Esophagus squamous epithelium (tissue), 5 donors: ENCODE measurements around the gene HMMR. TPM values are rescaled to one million over a fixed set of nuclear protein-coding genes. Genes with fewer than 3 reads are reported as not detected.
"Not testable (repeated sequence)": the region's sequence is repeated elsewhere in the genome, so short reads cannot be mapped to it uniquely, and the experiment has no call there.

Experiments used
- DNase-seq: peaks from one replicate; lab custom pipeline; 2025; lab: John Stamatoyannopoulos, UW
- H3K27ac ChIP-seq, 4 donors: fragments of 200-600 bp; sonication (generic); one replicate each; pipeline ENCODE4 v1.5.1; 2016 to 2019; ENCODE audit warnings: mild to moderate bottlenecking in 1 of 4
- H3K27me3 ChIP-seq, 4 donors: fragments of 200-600 bp; sonication (generic); 1 replicate in 3 of 4; 2 replicates in 1 of 4; pipeline versions ENCODE4 v1.5.1 to v1.6.0; 2017 to 2021; ENCODE audit warnings: antibody characterized with exemption in 1 of 4
- H3K36me3 ChIP-seq, 3 donors: fragments of 200-600 bp; sonication (generic); one replicate each; pipeline ENCODE4 v1.5.1; 2016 to 2019
- H3K4me1 ChIP-seq, 3 donors: fragments of 200-600 bp; sonication (generic); one replicate each; pipeline ENCODE4 v1.5.1; 2017 to 2019
- H3K4me3 ChIP-seq, 4 donors: fragments of 200-600 bp; sonication (generic); 1 replicate in 3 of 4; 2 replicates in 1 of 4; pipeline ENCODE4 v1.5.1; 2016 to 2019; ENCODE audit warnings: mild to moderate bottlenecking in 2 of 4, moderate library complexity in 1 of 4
- H3K9me3 ChIP-seq, 3 donors: fragments of 200-600 bp; sonication (generic); one replicate each; pipeline ENCODE4 v1.5.1; 2016 to 2019
- CTCF ChIP-seq, 6 experiments: fragments of 450-650 bp in 4 of 6; fragments of 200-600 bp in 2 of 6; sonication (generic) in 2 of 6; IDR thresholded peaks; one replicate each; pipeline ENCODE4 v1.5.1; 2016 to 2019; ENCODE audit warnings: antibody characterized with exemption in 6 of 6, mild to moderate bottlenecking in 4 of 6, moderate library complexity in 4 of 6
- POLR2A ChIP-seq, 4 donors: fragments of 450-650 bp; IDR thresholded peaks; one replicate each; pipeline ENCODE4 v1.6.1; 2017; ENCODE audit warnings: antibody characterized with exemption in 4 of 4, mild to moderate bottlenecking in 4 of 4, moderate library complexity in 3 of 4
- WGBS, 2 donors: methylation state at CpG; one replicate each; pipeline ENCODE4 v1.1.5; 2018; 5-methylcytosine and 5-hydroxymethylcytosine counted together
- intact Hi-C: fragments of 100-400 bp; cut with DNase I; formaldehyde crosslinking; loops from one replicate; pipeline ENCODE4 v1.15.0; 2022
- small RNA-seq, 4 donors: library from RNA; depleted of rRNA; stranded (forward); fragments of <200 nt; gene quantifications; one replicate each; pipeline ENCODE3, GENCODE V24; 2016
- total RNA-seq, 4 donors: library from RNA; depleted of rRNA; stranded (reverse); fragments of >200 nt; gene quantifications; one replicate each; pipeline ENCODE4 v1.1.0, GENCODE V29; 2016
- donor health status: DM: yes; HTN: yes; CAD: no.

Gene HMMR
- total RNA-seq, 4 donors from 2014 or later, result 3.2 to 23.7 (median 11.1) TPM

DNA sequence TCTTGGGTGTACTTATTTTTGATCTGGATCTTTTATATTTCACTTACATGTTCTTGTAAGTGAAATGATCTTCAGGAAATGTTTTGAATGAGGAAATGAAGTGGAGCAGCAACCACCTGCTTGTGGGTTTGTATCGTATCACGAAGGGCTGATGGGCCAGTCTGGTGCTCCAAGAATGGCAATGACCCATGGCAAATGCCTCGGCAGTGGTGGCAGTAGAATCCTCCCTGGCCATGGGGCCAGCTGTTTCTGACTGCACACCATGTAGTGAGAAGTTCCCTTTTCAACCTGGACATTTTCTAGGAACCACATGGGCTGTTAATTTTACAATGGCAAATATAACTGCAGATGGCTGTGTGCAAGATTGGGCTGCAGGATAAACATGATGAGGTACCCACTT is 74.9 kb downstream of the HMMR start:
- TF ChIP-seq CTCF (IDR thresholded peaks at IDR 0.05), result no peak
- WGBS, 2 donors, result 64 to 65% methylated on average over 3 of the region's 3 CpGs
- intact Hi-C loops, result no loop called here
- H3K4me1 ChIP-seq, result no peaks in the 10 kb centered on the region
- DNase-seq, result no peak
- H3K9me3 ChIP-seq, result no peaks in the 10 kb centered on the region
- no peaks in the 10 kb centered on the region for H3K27me3 ChIP-seq
- H3K36me3 ChIP-seq, result no peaks in the 10 kb centered on the region
- no peak overlapping the region for H3K4me3 ChIP-seq
- no peak overlapping the region for H3K27ac ChIP-seq

DNA sequence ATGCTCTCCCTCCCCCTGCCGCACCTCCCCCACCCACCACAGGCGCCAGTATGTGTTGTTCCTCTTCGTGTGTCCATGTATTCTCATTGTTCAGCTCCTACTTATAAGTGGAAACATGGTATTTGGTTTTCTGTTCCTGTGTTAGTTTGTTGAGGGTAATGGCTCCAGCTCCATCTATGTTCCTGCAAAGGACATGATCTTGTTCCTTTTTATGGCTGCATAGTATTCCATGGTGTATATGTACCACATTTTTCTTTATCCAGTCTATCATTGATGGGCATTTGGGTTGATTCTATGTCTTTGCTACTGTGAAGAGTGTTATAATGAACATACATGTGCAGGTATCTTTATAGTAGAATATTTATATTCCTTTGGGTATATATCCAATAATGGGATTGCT is 76.0 kb downstream of the HMMR start:
- DNase-seq, H3K27ac ChIP-seq, H3K4me3 ChIP-seq, H3K27me3 ChIP-seq, H3K9me3 ChIP-seq, H3K4me1 ChIP-seq, intact Hi-C loops, H3K36me3 ChIP-seq: not testable (repeated sequence)
- WGBS, 2 donors, result 62 to 95% methylated on average over 2 to 3 of the region's 3 CpGs

GRCh38 chr5:163540696-163541095 is 80.3 kb downstream of the HMMR start:
- no peaks in the 10 kb centered on the region for H3K36me3 ChIP-seq
- H3K4me1 ChIP-seq, result no peaks in the 10 kb centered on the region
- TF ChIP-seq POLR2A (IDR thresholded peaks at IDR 0.05), result no peak
- no peak for TF ChIP-seq CTCF (IDR thresholded peaks at IDR 0.05)
- no peaks in the 10 kb centered on the region for H3K27me3 ChIP-seq
- intact Hi-C loops, result no loop called here
- no peak for DNase-seq
- no peak overlapping the region for H3K27ac ChIP-seq
- H3K4me3 ChIP-seq, result no peak overlapping the region
- WGBS, 2 donors, result 60 to 81% methylated on average over 1 of the region's 1 CpG
- H3K9me3 ChIP-seq, result no peaks in the 10 kb centered on the region

Small RNA genes within 50 kb of the gene (small RNA-seq; reads per million reads assigned to genes)
- gene AC008723.1, result 0 reads per million in 4 donors

Other genes starting within 250 kb of the HMMR start
- gene CCNG1, start 23.0 kb upstream of the HMMR start, total RNA-seq, result 100 to 1,000 TPM in 1 of 4 donors, 10 to 100 TPM in 3; 51.8 to 112 (median 69.2) TPM
- 10 to 100 TPM in 1 of 4 donors, 1 to 10 TPM in 3; 2.5 to 11.6 (median 6.1) TPM for gene NUDCD2, start 530 bp upstream of the HMMR start, total RNA-seq
- 10 to 100 TPM; 20.8 to 55.3 (median 44.8) TPM for gene MAT2B, start 45.0 kb downstream of the HMMR start, total RNA-seq